ENCODE measurements around the gene CASKIN1.

- TF ChIP-seq EZH2 (IDR thresholded peaks at IDR 0.05) (no peak), POLR2AphosphoS5 (IDR thresholded peaks at IDR 0.05; ENCODE audit: borderline replicate concordance, low read depth, low read length) (no peak)
Observed at GRCh38 chr16:2145843-2146242, 50.6 kb downstream of the CASKIN1 start.
